NK-92 treated with Interleukin-12 subunit alpha and Interleukin-12 subunit beta, amount 100 ng/mL, for 24 hours (cell line): ENCODE data around the gene RB1.
"Not testable (repeated sequence)": the region's sequence is repeated elsewhere in the genome, so short reads cannot be mapped to it uniquely, and the experiment has no call there.

Source experiments
- DNase-seq: peaks from one replicate; lab custom pipeline; 2025; lab: John Stamatoyannopoulos, UW

Gene RB1

DNA sequence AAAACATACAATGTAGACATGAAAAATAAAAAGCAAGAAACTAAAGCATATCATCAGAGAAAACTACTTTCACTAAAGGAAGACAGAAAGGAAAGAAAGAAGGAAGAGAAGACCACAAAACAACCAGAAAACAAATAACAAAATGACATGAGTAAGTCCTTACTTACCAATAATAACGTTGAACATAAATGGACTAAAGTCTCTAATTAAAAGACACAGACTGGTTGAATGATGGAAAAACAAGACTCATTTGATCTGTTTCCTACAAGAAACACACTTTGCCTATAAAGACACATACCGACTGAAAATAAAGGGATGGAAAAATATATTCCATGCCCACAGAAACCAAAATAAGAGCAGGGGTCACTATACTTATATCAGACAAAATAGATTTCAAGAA, 46.0 kb downstream of the RB1 start:
- no peak for DNase-seq

DNA sequence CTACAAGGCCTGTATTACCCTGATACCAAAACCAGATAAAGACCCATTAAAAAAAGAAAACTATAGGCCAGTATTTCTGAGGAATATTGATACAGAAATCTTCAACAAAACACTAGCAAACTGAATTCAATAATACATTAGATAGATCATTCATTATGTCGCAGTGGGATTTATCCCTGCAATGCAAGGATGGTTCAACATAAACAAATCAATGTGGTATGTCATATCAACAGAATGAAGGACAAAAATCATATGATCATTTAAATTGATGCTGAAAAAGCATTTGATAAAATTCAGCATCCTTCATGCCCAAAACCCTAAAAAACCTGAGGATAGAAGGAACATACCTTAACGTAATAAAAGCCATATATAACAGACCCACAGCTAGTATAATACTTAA, 50.0 kb downstream of the RB1 start:
- no peak for DNase-seq

DNA sequence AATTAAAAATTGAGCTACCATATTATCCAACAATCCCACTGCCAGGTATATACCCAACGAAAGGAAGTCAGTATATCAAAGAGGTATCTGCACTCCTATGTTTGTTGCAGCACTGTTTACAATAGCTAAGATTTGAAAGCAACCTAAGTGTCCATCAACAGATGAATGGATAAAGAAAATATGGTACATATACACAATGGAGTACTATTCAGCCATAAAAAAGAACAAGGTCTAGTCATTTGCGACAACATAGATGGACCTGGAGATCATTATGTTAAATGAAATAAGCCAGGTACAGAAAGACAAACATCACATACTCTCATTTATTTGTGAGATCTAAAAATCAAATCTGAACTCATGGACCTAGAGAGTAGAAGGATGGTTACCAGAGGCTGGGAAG, 52.0 kb downstream of the RB1 start:
- DNase-seq = not testable (repeated sequence)

DNA sequence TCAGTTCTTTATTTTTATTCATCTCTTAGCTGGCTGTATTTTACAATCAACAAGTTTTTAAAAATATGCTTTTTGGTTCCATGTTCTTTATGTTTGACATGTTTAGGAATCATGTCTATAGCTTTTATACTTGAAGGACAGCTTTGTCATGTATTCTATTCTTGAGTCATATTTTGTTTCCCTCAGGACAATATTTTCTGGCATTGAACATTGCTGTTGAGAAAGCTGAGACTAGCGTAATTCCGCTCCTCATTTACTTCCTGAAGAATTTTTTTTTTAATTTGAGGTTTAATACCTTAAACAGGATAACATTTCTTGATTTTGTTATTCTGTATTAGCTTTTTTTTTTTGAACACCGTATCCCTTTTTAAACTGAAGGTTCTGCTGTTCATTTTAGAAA, 53.2 kb downstream of the RB1 start:
- no peak for DNase-seq

DNA sequence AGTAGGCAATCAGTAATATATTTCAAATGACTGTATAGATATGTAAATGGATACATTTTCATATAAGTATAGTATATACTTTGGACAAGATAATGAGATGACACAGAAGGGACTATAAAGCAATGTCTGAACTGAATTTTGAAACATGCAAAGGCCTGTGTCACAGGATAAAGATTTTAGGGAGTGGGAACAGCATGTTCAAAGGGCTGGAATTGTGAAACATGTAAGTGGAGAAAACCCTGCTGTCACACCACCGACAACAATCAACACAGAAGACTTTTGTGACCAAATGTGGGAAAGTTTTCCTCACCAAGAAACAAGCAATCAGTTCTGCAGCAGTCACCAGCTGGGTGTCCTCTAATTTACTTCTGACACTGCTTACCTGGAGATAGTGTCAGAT, 66.4 kb downstream of the RB1 start:
- DNase-seq = no peak

DNA sequence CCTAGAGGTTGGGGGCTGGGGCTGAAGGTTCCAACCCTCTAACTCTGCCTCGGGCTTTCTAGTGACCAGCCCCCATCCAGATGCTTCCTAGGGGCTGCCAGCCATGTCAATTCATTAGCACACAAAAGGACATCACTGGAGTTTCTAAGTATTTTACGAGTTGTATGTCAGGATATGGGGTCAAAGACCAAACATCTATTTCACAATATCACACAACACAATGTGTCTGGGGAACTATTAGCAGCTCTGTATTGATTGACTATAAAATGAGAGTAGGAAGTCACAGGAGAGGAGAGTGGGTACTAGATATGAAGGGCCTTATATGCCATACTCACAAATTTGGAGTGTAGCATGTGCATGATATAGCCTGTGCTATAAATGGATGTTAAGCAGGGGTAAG, 67.3 kb downstream of the RB1 start:
- no peak for DNase-seq

DNA sequence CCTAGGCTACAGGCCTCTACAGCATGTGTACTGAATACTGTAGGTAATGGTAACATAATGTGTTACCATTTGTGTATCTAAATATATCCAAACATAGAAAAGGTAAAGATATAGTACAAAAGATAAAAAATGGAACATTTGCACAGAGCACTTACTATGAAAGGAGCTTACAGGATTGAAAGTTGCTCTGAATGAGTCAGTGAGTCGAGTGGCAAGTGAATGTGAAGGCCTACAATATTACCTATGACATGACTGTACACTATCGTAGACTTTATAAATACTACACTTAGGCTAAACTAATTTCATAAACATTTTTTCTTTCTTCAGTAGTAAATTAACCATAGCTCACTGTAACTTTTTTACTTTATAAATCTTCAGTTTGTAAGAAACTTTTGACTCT, 74.3 kb downstream of the RB1 start:
- no peak for DNase-seq

DNA sequence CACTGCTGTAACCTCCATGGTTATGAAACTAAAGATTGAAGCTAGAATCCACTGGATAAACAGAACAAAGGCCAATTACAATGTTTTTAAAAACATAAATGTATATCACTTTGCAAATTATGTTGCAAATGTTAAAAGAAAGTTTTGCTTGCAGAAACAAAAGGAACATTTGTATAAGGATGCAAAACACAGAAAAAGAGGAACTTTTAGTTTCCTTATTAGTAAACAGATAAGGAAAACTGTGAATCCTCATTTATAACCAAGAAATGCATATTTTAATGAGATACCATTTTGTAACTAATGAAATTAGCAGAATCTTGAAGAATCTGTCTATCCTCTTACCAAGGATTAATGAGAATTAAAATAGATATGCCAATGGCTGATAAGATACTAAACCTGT, 77.0 kb downstream of the RB1 start:
- no peak for DNase-seq

DNA sequence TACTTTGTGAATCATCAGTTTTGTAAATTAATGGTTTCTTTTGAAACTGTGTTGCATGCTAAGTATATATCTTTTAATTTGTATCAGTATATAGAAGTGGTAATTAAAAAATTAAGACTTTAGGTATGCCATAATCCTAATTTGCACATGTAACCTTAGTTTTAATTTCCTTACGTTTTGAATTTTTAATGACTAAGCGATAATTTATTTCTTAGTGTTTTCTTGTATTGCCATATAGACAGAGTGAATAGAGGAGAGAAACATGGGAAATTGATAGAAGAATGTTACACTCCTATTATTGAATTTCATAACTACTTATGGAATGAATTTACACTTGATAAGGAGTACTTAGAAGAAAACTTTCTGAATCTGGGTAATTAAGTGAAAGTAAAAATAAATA, 79.8 kb downstream of the RB1 start:
- DNase-seq = no peak

DNA sequence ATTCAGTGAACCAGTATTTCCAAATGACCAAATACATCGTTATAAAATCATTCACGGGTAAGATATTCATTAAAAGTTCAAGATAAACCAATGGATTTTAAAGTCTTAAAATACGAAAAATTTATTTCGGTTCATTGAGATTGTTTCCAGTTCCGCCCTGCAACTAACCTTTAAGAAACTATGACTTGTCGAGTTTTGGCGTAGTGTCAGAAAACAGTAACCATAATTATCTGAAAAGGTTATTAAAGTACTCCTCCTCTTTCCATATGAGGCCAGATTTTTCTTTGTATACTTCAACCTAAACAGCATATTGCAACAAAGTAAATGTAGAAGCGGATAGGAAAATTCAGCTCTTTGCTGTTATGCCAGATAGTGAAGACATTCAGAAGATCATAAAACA, 83.3 kb downstream of the RB1 start:
- DNase-seq = no peak

DNA sequence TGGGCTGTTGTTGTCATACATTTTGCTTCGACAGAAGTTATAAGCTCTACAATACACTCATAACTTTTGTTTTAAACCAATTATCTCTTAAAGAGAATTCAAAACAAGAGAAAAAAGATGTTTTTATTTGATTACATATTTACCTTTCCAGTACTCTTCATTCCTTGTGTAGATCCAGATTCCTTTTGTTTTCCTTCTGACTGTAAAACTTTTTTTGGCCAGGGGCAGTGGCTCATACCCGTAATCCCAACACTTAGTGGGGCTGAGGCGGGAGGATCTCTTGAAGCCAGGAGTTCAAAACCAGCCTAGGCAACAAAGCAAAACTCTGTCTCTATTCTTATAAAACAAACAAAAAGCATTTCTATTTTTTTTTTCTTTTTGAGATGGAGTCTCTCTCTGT, 87.7 kb downstream of the RB1 start:
- no peak for DNase-seq

DNA sequence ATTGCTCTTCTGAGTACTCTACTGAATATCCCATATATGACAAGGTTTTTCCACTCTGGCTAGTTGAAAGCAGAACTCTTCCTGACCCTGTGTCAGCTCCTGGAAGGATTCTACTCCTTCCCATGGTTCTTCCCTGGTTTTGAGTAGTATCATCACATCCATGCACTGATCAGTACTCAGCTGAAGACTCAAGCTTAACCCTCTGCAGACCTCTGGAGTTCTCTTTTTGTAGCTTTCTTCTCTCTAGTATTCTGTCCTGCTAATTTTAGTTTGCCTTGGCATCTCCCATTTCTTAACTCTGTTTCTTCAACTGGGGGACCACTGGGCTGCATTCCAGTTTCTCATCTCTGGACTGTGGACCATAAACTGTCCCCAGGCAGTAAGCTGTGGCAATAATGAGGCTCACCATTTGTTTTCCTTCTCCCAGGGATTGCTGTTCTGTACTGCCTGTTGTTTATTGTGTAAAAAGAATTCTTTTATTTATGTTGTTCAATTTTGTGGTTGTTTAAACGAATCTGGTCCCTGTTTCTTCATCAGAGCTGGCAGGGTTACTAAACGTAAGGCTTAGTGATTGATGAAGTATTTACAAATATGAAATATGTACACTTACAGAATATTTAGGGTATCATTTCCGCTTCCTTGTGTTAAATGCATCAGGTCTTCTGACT, 89.6 kb downstream of the RB1 start:
- DNase-seq = no peak

DNA sequence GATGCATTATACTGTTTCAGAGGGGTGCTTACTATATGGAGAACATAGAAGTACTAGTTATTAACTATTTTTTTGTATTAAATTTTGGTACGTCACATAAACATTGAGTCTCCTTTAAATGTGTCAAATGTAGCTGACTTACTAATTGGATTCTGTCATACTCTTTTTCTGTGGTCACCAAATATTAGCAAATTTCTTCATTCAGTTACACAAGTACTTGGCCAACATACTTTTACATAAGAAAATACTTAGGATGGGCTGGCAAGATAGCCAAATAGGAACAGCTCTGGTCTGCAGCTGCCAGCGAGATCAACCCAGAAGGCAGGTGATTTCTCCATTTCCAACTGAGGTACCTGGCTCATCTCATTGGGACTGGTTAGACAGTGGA, 90.1 kb downstream of the RB1 start:
- DNase-seq = no peak

DNA sequence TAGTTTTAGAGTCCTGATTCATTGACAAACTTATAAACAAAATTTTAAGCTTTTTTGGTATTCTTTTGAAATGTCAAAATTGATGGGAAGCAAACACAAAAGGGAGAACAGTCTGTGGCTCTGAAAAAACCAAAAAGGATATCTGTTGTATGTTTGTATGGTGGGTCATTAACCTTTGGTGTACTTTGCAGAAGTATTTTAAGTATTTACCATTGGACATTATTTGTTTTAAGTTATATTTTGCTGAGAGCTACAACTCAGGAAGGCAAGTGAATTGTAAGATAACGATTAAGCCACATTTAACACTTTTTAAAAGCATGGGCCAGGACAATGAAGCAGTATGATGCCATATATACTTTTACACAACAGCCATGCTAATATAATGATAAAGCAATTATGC, 94.2 kb downstream of the RB1 start:
- no peak for DNase-seq

DNA sequence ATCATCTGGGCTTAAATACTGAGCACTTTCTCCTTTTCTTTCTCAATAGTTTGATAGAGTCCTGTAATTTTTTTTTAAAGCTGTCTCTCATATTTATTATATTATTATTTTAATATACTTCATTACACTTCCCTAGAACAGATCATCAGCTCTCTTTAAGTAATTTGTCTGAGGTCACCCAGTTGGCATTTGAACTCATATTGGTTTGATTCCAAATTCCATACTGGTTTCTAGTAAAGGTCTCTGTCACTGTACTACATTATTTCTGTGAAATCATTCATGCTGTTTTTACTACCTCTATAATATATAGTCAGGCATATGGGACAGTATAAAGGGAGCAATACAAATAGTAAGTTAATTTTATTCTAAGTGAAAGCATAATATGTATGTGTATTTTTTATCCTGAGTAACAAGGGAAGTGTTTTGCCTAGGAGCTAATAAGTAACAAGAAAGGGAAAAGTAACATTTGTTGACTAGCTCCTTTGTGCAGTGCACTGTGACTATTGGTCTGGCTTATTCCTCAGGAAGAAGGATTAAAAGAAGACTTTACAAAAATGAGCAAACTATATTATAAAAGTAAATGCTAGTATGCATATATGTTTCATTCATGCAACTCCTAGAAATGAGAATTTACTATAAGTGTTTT, 95.0 kb downstream of the RB1 start:
- DNase-seq = no peak

DNA sequence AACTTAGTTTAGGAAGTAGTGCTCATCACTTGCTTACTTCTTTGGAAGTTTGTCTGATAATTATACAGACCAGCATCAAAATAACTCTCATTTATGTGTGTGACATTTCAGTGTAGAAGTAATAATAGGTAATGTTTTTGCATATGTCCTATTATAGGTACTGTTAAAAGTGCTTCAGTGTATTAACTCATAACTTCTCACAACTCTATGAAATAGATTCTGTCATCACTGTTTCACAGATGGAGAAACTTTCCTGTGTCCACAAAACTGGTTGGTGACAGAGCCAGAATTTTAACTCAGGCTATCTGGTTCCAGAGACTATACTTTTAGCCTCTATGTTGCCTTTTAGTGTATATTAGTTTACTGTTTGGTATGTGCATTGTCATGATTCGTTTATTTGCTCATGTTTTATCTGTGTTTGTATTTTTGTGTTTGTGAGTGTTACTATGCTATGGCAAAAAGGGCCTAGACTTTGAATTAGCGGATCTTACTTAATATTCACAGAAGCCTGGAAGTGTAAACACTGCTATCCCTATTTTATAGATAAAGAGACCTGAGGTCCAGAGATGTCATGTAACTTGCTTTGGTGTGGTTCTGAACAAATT, 96.6 kb downstream of the RB1 start:
- DNase-seq = no peak

DNA sequence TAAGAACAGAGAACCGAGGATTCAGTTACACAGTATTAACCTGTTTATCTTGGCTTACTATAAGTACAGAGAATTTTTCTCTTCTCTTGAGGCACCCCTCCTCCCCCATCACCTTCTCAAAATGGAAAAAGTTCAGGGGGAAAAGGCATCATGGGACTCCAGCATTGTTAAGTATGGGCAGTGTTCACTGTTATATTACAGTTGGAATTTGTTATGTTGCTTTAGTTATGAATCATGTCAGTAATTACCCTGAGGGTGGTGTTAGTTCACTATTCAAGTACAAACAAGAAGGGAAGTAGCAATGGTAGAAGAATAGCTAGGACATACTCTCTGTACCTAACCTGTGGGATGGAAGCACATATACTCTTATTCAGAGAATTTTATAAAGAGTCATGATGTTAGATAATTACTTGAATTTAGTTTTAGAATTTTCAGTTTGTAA, 97.3 kb downstream of the RB1 start:
- DNase-seq = no peak

DNA sequence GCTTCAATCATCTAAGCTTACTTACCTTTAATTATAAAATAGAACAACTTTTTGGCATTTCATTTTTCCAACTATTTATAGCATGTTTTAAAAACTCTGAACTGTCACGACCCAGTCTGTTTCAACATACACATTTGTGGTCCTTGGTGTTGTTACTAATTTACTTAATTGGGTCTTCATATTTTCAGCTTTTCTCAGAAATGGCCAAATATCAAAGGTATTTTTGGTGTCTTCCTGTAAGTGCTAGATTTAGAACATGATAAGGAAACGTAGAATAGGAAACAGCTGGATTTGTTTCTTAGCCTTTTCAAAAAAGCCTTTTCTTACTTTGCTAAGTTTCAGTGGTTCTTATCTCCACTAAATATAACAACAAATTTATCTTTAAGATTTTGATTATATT, 97.9 kb downstream of the RB1 start:
- no peak for DNase-seq

DNA sequence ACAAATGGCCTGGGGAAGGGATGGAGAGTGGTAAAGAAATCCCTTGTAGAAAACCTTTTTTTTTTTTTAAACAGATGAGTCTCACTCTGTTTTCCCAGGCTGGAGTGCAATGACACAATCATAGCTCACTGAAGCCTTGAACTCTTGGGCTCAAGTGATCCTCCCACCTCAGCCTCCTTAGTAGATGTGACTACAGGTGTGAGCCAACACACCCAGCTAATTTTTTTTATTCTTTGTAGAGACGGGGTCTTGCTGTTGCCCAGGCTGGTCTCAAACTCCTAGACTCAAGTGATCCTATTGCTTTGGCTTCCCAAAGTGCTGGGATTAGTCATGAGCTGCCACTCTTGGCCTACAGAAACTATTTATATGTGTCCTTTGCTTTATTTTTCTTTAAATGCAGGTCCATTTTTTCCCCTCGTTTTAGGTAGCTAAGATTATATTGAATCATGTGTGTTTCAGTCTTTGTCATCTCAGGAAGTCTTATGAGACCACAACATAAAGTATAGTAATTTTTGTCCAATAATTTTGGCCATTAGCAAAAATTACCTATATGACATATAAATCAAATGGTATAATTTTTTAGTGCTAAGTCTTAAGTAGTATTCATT, 98.9 kb downstream of the RB1 start:
- DNase-seq = no peak

DNA sequence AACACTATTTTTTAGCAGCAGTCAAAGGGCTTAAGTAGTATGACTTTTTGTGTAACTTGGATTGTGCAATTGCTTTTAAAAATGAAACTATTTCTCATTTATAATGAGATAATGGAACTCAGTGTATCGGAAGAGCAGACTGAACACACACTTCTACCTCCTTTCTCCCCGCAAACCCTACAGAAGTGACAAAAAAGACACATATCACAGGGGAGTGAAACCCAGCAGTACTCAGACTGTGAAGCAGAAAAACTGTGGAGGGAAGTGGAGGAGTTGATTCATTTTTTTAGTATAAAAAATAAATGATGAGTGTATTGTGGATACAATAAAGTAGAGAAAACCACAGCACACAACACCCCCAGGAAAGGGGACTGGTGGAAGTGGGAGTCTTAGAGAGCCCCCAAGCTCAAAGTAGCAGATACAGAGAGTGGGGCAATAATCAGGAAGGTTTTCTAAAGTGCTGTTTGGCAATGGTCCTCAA, 99.6 kb downstream of the RB1 start:
- no peak for DNase-seq

DNA sequence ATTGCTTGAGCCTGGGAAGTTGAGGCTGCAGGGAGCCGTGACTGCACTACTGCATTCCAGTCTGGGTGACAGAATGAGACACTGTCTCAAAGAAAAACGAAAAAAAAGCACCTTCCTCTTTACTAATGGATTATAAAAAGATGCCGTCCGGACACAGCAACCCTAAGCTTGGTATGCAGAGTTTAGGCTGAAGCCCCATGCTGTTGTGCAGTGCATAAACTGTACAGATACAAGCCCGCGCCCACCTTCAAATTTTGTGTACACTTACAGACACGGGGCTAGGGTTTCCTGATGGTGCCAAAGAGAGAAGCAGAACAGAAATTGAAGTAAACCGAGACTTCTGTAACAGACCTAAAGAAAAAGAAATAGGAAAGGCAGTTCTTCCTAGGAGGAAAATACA, 100.4 kb downstream of the RB1 start:
- DNase-seq = no peak

DNA sequence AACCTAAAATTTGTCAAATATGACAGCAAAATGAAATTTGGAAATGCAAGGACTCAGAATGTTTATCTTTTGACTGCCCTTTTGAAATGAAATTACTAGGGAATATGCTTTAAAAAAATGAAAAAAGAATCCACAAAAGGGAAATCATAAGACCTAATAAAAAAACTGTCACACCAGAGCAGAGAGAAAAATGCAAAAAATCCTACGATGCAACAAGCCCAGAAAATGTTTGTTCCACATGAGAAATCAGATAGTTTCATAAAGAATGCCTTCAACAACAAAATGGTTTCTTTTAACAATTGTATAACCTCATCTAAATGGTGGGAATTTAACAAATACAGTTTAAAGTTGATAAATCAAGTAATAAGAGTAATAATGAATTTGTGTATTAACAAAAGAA, 101.4 kb downstream of the RB1 start:
- no peak for DNase-seq

DNA sequence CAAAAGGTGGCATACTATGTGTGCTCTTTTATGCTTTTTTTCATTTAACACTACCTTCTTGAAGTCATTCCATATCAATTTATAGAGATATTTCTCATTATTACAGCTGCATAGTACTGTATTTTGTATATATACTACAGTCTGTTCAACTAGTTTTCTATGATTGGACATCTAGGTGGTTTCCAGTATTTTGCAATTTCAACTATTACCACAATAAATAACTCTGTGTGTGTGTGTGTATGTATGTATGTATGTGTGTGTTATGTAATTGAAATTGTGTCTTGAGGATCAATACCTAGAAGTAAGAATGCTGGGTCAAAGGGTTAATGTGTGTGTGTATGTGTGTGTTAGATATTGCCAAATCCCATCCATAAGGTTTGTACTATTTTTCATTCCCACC, 102.3 kb downstream of the RB1 start:
- DNase-seq = no peak
